AG04449 (cell line): ENCODE results near the gene PTPN7.

Experiments used
- CTCF ChIA-PET: fragments of 350-600 bp; formaldehyde crosslinking; extraction: SDS; loops from one replicate; lab custom pipeline; 2021; ENCODE audit warnings: antibody characterized with exemption; lab: Yijun Ruan, JAX
- POLR2A ChIA-PET: fragments of 400-600, 350-600 bp; formaldehyde crosslinking; extraction: SDS; loops from one replicate; lab custom pipeline; 2020; ENCODE audit warnings: antibody characterized with exemption, inconsistent platforms; lab: Yijun Ruan, JAX
- DNase-seq: peaks from one replicate; pipeline ENCODE4 v3.0.0-alpha.2; 2010; ENCODE audit warnings: low read depth, low spot score
- H3K4me3 ChIP-seq: 2 replicates; pipeline ENCODE4 v1.5.1; 2011; ENCODE audit warnings: low read depth, mild to moderate bottlenecking, control low read depth, low read length
- CTCF ChIP-seq: IDR thresholded peaks from one replicate; pipeline ENCODE4 v1.5.1; 2011; ENCODE audit warnings: mild to moderate bottlenecking, moderate library complexity, low read length, control low read depth, inconsistent platforms; ENCODE audit not compliant: insufficient read depth; ENCODE audit errors: missing control alignments

Gene PTPN7

DNA sequence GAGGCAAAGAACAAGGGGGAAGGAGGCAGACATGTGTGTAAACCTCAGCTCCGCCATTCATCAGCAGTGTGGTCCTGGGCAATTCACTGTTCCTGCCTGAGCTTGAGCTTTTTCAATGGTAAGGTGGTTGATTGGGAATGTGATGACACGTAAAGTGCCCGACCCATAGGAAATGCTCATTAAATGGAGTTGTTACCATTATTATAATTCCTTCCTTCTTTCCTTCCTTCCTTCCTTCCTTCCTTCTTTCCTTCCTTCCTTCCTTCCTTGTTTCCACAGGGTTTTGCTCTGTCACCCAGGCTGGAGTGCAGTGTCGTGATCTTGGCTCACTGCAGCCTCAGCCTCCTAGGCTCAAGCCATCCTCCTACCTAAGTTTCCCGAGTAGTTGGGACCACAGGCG, 33.3 kb downstream of the PTPN7 start:
- no peak for TF ChIP-seq CTCF
- DNase-seq, result no peak
- ChIA-PET POLR2A (interaction anchor here (0.7 kb wide), 1 partner anchor 211 kb away, joined by 3 read pairs; no protein-coding TSS in a partner anchor), CTCF (interaction anchor here (1.5 to 17.7 kb wide), 4 partner anchors 7 to 120 kb away, joined by 3 to 956 read pairs (median 78); partner anchors contain the start of gene ELF3)
- H3K4me3 ChIP-seq, result no peak overlapping the region

GRCh38 chr1:202126426-202126825, 34.0 kb downstream of the PTPN7 start:
- DNase-seq, result no peak
- TF ChIP-seq CTCF, result no peak
- ChIA-PET POLR2A (no interaction called here), CTCF (interaction anchor here (1.5 to 17.7 kb wide), 3 partner anchors 7 to 120 kb away, joined by 3 to 956 read pairs (median 149); partner anchors contain the start of gene ELF3)
- no peak overlapping the region for H3K4me3 ChIP-seq

DNA sequence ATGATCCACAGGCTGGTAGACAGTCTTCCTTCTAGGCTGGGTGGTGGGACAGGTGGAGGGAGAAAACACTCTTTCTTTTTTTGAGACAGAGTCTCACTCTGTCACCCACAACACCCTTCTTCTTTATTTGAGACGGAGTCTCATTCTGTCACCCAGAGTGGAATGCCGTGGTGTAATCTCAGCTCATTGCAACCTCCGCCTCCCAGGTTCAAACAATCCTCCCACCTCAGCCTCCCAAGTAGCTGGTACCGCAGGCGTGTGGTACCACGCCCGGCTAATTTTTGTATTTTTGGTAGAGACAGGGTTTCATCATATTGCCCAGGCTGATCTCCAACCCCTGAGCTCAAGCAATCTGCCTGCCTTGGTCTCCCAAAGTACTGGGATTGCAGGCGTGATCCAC, 34.8 kb downstream of the PTPN7 start:
- ChIA-PET CTCF (interaction anchor here (0.7 to 17.7 kb wide), 3 partner anchors 8 to 119 kb away, joined by 4 to 956 read pairs (median 149); partner anchors contain the start of gene ELF3), POLR2A (no interaction called here)
- no peak for DNase-seq
- no peak overlapping the region for H3K4me3 ChIP-seq
- no peak for TF ChIP-seq CTCF

DNA sequence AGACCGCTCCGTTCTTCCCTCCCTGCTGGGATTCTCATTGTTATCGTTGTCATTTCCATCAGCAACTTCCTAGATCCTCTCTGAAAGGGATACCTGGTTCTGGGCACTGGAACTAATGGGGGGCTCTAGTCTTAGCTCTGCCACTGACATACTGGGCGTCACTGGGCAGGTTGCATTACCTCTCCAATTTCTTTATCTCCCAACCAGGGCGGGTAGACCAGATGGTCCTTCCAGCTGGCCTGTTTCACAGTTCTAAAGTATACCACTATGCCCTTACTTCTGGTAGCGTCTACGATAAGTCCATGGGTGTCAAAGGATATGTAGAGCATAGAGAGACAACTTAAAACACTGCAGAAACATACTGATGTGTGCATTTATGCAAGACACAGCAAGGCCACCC, 36.3 kb downstream of the PTPN7 start:
- CTCF ChIA-PET, result interaction anchor here (1.2 to 17.7 kb wide), 4 partner anchors 10 to 136 kb away, joined by 3 to 956 read pairs (median 76); partner anchors contain the start of gene ELF3
- no peak overlapping the region for H3K4me3 ChIP-seq
- no peak for DNase-seq
- POLR2A ChIA-PET, result no interaction called here
- TF ChIP-seq CTCF, result no peak

DNA sequence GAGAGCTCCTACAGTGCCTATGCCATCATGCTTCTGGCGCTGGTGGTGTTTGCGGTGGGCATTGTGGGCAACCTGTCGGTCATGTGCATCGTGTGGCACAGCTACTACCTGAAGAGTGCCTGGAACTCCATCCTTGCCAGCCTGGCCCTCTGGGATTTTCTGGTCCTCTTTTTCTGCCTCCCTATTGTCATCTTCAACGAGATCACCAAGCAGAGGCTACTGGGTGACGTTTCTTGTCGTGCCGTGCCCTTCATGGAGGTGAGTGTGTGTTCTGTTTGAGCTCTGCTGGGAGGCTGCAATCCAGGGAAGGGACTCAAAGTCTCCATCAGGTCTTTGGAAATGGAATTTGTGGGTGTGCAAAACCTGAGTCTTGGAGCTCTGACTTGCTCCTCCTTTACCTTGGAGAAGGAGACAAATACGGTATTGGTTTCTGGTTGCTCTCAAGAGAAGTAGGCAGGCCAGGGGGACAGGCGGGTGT, 37.0 kb downstream of the PTPN7 start:
- POLR2A ChIA-PET, result no interaction called here
- no peak for TF ChIP-seq CTCF
- CTCF ChIA-PET, result interaction anchor here (1.2 to 17.7 kb wide), 5 partner anchors 10 to 135 kb away, joined by 3 to 956 read pairs (median 67); partner anchors contain the start of gene ELF3

GRCh38 chr1:202122639-202123335, 37.6 kb downstream of the PTPN7 start, which contains the start of gene GPR37L1:
TSS of gene GPR37L1 (plus strand) at chr1:202122917. CDS start at chr1:202122964, 47 bp downstream.
- DNase-seq, result no peak
- ChIA-PET CTCF (interaction anchor here (1.5 to 17.7 kb wide), 7 partner anchors 11 to 227 kb away, joined by 5 to 956 read pairs (median 13); partner anchors contain the start of genes ELF3 and RNPEP), POLR2A (no interaction called here)
- no peak within 1 kb of the TSS for H3K4me3 ChIP-seq
- TF ChIP-seq CTCF, result peak; percentile 54

More for the DNA sequence above, 37.0 kb downstream of the PTPN7 start:
- no peak for DNase-seq
- no peak overlapping the region for H3K4me3 ChIP-seq
